Measurements from ENCODE around the gene MEF2C. TPM values are rescaled to one million over a fixed set of nuclear protein-coding genes. Genes with fewer than 3 reads are reported as not detected.

MEF2C gene
- total RNA-seq, 1 donor from 2014 or later: 20.5 TPM

DNA sequence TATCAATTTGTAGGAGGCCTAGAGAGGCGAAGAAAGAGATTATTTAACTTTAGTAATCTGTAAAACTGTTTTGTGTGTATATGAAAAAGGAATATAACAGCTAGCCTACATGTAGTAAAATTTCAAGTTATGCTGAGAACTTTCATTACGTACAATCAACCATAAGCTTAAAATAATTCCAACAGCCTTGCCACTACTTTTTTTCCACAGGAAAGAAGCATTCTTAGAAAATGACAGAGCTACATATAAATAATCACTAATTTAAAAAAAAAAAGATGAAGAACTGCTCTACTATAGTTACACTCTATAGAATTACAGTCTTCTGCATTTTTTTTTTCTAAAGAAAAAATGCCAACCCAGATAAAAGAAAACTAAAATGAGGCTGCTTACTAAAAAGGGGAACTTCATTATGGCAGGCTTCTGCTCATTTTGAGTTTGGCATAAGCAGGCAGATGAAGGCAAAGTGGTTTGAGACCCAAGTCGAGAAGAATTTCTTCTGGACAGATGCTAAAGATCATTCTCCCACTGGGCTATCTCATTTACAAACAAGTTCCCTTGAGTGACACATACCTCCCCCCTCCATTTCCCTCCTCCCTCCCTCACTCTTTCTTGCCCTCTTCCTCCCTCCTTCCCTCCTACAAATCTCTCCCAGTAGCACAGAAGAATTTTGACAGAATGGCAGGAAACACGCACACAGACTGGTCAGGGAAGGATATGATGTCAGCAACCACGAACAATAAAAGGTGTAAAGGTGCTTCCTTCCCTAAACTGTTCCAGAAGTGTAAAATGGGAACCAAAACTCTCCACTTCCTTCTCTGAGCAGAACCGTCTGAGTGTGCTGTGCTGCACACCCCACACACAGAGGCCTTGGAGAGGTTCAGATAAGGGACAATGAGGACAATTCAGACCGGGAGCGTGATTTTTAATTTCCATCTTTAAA, 56.1 kb downstream of the MEF2C start:
- peak; percentile 47 for FAIRE-seq
- peaks cover 36% of the 10 kb centered on the region for H3K4me1 Mint-ChIP-seq (ENCODE audit: low read depth, unreplicated experiment)

GRCh38 chr5:88825584-88826315, 57.2 kb downstream of the MEF2C start:
- Mint-ChIP-seq H3K4me1 (ENCODE audit: low read depth, unreplicated experiment) (peaks cover 36% of the 10 kb centered on the region), H3K4me3 (ENCODE audit: unreplicated experiment) (peak overlapping the region; percentile 8), H3K27ac (ENCODE audit: unreplicated experiment) (peak overlapping the region; percentile 63), H3K9me3 (ENCODE audit: unreplicated experiment) (no peaks in the 10 kb centered on the region), H3K27me3 (ENCODE audit: low read depth, unreplicated experiment) (no peaks in the 10 kb centered on the region), H3K36me3 (ENCODE audit: low read depth, unreplicated experiment) (peaks cover 2% of the 10 kb centered on the region)
- TF ChIP-seq, protein P1, sequence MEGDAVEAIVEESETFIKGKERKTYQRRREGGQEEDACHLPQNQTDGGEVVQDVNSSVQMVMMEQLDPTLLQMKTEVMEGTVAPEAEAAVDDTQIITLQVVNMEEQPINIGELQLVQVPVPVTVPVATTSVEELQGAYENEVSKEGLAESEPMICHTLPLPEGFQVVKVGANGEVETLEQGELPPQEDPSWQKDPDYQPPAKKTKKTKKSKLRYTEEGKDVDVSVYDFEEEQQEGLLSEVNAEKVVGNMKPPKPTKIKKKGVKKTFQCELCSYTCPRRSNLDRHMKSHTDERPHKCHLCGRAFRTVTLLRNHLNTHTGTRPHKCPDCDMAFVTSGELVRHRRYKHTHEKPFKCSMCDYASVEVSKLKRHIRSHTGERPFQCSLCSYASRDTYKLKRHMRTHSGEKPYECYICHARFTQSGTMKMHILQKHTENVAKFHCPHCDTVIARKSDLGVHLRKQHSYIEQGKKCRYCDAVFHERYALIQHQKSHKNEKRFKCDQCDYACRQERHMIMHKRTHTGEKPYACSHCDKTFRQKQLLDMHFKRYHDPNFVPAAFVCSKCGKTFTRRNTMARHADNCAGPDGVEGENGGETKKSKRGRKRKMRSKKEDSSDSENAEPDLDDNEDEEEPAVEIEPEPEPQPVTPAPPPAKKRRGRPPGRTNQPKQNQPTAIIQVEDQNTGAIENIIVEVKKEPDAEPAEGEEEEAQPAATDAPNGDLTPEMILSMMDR (IDR thresholded peaks at IDR 0.05; ENCODE audit: insufficient read depth, low read depth, low read length): no peak
- TF ChIP-seq EZH2 (IDR thresholded peaks at IDR 0.05; ENCODE audit: insufficient read depth, low read length): no peak
- Histone ChIP-seq H3K9ac (ENCODE audit: low read length) (no peak overlapping the region), H3K36me3 (ENCODE audit: insufficient read depth, low read length) (no peaks in the 10 kb centered on the region), H3K4me1 (ENCODE audit: insufficient read depth, low read length) (peaks cover 23% of the 10 kb centered on the region), H3K4me3 (ENCODE audit: insufficient read depth, low read depth, low read length) (no peak overlapping the region), H3K9me3 (ENCODE audit: insufficient read depth, low read depth, low read length) (no peaks in the 10 kb centered on the region), H3K79me2 (ENCODE audit: insufficient read depth, low read length) (no peaks in the 10 kb centered on the region), H4K20me1 (ENCODE audit: insufficient read depth, low read length) (no peaks in the 10 kb centered on the region), H3K4me2 (ENCODE audit: low read length) (peak overlapping the region; percentile 12), H2AFZ (ENCODE audit: low read depth, low read length) (no peak overlapping the region), H3K27me3 (ENCODE audit: insufficient read depth, low read length) (no peaks in the 10 kb centered on the region), H3K27ac (ENCODE audit: low read depth, low read length) (no peak overlapping the region)
- no peak for DNase-seq (ENCODE audit: low read depth)
- FAIRE-seq: no peak

More for the DNA sequence above, 56.1 kb downstream of the MEF2C start:
- Histone ChIP-seq H3K9ac (ENCODE audit: low read length) (peak overlapping the region; percentile 59), H3K79me2 (ENCODE audit: insufficient read depth, low read length) (no peaks in the 10 kb centered on the region), H3K27ac (ENCODE audit: low read depth, low read length) (peak overlapping the region; percentile 77), H3K36me3 (ENCODE audit: insufficient read depth, low read length) (no peaks in the 10 kb centered on the region), H3K27me3 (ENCODE audit: insufficient read depth, low read length) (no peaks in the 10 kb centered on the region), H3K9me3 (ENCODE audit: insufficient read depth, low read depth, low read length) (no peaks in the 10 kb centered on the region), H4K20me1 (ENCODE audit: insufficient read depth, low read length) (no peaks in the 10 kb centered on the region), H3K4me2 (ENCODE audit: low read length) (peak overlapping the region; percentile 78), H3K4me1 (ENCODE audit: insufficient read depth, low read length) (peaks cover 23% of the 10 kb centered on the region), H2AFZ (ENCODE audit: low read depth, low read length) (peak overlapping the region; percentile 66), H3K4me3 (ENCODE audit: insufficient read depth, low read depth, low read length) (peak overlapping the region; percentile 13)
- peak; percentile 79 for DNase-seq (ENCODE audit: low read depth)
- H3K4me3 Mint-ChIP-seq (ENCODE audit: unreplicated experiment): no peak overlapping the region
- no peaks in the 10 kb centered on the region for H3K9me3 Mint-ChIP-seq (ENCODE audit: unreplicated experiment)
- no peaks in the 10 kb centered on the region for H3K27me3 Mint-ChIP-seq (ENCODE audit: low read depth, unreplicated experiment)
- peaks cover 2% of the 10 kb centered on the region for H3K36me3 Mint-ChIP-seq (ENCODE audit: low read depth, unreplicated experiment)
- H3K27ac Mint-ChIP-seq (ENCODE audit: unreplicated experiment): peak overlapping the region; percentile 92
- TF ChIP-seq EZH2 (IDR thresholded peaks at IDR 0.05; ENCODE audit: insufficient read depth, low read length): no peak
- TF ChIP-seq, protein P1 (IDR thresholded peaks at IDR 0.05; ENCODE audit: insufficient read depth, low read depth, low read length): no peak
